Suprapubic skin (tissue), 3 donors: Measurements from ENCODE around the gene IQCH.

Experiments used
- CTCF ChIP-seq, 2 donors: fragments of 200-600 bp in 1 of 2; fragments of 450-650 bp in 1 of 2; sonication (generic) in 1 of 2; IDR thresholded peaks; one replicate each; pipeline ENCODE4 v1.5.1; 2016 to 2019; ENCODE audit warnings: antibody characterized with exemption in 2 of 2, mild to moderate bottlenecking in 1 of 2, moderate library complexity in 1 of 2
- POLR2A ChIP-seq, 2 donors: fragments of 450-650 bp; IDR thresholded peaks; one replicate each; pipeline ENCODE4 v1.6.1; 2017; ENCODE audit warnings: antibody characterized with exemption in 2 of 2, mild to moderate bottlenecking in 2 of 2, moderate library complexity in 2 of 2

GRCh38 chr15:67381416-67382045 is 126.9 kb downstream of the IQCH start:
- no peak for TF ChIP-seq CTCF (IDR thresholded peaks at IDR 0.05)
- no peak for TF ChIP-seq POLR2A (IDR thresholded peaks at IDR 0.05)
